Measurements from ENCODE around the gene SUCLG2.

Gene SUCLG2

DNA sequence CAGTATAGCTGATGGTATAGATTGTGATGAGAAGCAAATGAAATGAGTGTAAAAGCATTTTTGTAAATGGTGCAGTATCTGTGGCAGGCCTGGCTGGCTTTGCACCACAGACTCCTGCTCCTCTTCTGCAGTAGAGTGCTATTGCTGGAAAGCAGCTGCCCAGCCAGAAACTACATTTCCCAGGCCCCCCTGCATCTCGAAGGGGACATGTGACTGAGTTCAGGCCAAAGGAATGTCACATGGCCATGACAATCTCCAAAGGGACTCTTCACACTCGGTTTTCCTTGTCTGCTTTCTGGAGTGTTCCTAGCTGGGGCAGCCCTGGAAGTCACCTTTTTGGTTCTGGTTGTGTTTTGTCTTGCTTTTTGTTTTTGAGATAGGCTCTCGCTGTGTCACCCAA is 277.1 kb downstream of the SUCLG2 start:
- DNase-seq = no peak

DNA sequence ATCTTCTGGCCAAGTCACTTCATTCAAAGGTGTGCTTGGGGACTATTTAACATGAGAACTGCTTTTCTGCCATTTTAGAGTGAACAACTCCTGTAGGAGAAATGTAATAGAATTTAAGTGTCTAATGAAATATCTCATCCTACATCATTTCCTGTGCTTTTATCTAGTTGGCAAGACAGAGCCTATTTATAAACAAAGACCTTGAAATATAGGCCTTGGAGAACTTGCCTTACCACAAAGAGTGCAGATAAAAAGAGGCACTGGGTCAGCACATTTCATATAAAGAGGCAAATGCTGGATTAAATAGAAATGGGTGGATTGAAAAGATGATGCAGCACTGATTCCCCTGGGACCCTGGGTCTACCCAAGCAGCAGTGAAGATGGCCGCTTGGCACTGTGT is 278.0 kb downstream of the SUCLG2 start:
- DNase-seq = no peak

DNA sequence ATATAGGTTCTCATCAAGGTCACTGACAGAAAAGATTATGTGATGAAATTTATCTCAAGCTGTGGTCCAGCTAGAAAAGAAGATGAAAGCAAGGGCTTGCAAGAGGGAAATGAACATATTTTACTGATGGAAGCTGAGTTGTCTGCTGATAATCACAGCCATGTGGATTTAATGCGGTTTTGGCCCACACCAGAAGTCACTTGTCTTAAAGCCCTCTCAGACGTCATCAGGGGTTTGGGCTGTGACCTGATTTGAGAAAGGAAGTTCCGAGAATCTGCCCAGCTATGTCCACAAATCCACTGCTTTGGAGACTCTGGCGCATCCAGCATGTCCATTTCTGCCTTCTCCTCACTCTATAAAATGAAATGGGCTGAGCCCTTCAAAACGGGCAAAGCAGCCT is 278.4 kb downstream of the SUCLG2 start:
- DNase-seq = no peak

DNA sequence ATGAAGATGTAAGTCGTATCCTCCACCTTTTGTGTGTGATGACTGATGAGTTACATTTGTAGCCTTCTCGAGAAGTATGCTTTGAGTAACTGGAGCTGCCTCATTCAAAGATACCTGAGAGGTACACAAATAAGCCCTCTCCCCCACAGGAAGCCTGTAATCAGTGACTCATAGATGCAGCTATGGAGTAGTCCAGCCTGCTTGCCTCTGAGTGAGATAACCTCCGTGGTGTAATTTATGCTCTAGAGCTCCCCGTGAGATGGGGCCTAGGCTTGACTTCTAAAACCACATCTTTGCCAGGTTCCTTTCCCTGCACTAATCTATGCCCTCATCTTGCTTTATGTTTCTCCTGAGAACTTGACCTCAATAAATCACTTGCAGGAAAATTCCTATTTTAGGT is 291.7 kb downstream of the SUCLG2 start:
- peak; percentile 46 for DNase-seq

DNA sequence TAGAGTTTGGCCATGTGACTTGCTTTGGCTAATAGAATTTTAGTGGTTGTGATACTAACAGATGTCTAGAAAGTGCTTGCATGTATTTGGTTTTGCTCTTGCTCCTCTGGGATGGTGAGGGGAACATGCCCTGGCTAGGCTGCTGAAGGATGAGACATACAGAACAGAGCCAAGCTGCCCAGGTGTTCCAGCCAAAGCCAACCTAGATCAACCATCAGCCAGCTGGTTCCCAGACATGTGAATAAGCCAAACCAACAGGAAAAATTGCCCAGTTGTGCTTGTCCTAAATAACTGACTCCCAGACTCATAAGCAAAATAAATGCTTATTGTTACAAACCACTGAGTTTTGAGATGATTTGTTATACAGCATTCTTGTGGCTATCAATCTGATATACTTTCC is 292.6 kb downstream of the SUCLG2 start:
- DNase-seq = no peak

DNA sequence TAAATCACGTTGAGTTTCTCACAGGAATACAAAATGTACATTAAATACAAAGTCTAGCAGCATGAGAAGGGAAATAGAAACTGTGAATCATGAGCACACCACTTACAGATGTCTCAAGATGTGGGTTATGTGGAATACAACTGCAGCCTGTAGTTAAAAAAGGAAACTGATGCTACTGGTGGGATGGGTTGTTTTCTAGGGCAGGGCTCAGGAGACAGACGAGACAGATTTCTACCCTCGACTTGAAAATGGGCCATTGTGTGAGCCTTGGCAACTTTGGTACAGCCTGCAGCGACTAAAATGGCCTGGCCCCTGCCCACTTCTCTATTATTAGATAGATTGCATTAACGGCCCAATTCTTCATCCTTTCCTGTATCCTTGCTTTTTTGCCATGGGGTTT is 293.1 kb downstream of the SUCLG2 start:
- DNase-seq = no peak

DNA sequence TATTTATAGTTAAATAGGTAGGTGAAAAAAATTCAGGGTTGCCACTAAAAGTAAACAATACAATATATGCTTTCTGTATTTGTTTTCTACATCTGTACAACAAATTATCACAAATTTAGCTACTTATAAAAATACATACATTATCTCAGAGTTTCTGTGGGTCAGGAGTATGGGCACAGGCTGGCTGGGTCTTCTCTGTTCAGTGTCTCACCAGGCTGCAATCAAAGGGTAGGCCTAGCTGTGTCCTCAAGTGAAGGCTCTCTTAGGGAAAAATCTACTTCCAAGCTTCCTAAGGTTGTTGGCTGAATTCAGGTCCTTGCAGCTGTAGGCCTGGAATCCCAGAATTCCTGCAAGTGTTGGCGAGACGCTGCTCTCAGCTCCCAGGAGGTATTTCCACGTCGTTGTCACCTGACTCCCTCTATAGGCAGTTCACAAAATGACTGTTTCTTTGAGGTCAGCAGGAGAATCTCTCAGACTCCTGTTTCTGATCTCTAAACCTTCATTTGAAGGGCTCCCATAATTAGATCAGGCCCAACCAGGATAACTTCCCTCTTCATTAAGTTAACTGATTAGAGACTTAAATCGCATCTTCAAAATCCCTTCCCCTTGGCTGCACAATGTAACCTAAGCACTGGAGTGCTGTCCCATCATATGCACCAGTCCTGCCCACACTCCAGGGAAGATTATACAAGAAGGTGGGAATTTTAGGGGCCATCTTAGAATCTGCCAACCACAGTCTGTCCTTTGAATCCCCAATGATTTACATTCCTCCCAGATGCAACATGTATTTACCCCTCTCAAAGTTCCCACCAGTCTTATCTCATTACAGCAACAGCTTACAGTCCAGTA is 296.6 kb downstream of the SUCLG2 start:
- no peak for DNase-seq

DNA sequence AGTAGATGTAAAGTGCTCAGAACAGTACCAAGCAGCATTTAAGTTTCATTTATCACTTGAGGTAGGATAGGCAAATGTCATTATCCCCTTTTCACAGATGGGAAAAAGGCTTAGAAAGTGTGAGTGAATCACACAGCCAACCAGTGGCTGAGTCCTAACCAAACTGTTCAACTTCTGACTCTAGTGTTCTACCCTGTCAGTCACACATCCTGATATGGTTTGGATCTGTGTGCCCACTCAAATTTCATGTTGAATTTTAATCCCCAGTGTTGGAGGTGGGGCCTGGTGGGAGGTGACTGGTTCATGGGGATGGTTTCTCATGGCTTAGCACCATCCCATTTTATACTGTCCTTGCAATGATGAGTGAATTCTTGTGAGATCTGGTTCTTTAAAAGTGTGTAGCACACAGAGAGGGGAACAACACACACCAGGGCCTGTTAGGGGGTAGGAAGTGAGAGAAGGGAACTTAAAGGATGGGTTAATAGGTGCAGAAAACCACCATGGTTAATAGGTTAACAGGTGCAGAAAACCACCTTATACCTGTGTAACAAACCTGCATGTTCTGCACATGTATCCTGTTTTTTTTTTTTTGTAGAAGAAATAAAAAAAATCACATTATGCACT is 304.7 kb downstream of the SUCLG2 start:
- DNase-seq = peak; percentile 73

DNA sequence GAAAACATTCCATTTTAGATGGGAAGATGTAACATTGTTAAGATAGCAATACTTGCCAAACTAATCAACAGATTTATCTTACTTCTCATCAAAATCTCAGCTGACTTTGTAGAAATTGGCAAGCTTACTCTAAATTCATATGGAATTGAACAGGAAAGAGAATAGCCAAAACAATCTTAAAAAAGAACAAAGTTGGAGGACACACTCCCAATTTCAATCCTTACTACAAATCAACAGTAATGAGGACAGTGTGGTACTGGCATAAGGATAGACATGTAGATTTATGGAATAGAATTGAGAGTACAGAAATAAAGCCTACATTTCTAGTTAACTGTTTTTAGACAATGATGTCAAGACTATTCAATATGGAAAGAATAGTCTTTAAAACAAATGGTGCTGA is 308.3 kb downstream of the SUCLG2 start:
- DNase-seq = no peak

DNA sequence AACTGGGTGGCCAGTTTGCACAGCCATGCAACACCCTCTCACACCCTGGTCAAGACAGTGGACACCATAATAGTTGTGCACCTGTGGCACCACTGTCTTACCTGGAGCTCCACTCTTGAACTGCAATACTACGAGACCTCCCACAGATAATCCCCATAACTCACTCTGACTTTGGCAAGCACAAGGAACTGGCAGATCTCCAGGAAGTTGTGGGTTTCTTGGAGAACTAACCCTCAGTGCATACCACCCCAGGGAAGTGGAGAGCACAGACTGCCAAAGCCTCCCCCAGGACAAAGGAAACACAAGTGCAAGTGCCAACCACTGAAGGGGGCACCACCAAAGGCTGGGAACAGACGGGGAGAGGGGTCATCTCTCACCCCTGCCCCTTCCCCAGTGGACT is 318.6 kb downstream of the SUCLG2 start:
- DNase-seq = no peak

DNA sequence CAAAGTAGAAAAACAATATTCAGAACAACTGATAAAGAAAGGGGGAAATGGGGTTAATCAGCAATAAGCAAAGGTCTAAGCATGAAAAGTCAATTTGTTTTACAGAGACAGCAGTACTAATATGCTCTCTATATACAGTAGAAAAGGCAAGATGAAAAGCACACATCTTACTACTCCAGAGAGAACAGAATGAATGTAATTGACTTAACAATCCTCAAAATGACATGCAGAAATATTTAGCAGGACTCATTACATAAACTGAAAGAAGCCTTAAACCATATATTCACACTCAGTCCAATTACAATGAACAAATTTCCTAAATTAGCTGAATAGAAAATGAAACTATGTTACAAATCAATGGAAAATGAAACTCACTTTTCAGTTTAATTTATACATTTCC is 319.8 kb downstream of the SUCLG2 start:
- DNase-seq = no peak

DNA sequence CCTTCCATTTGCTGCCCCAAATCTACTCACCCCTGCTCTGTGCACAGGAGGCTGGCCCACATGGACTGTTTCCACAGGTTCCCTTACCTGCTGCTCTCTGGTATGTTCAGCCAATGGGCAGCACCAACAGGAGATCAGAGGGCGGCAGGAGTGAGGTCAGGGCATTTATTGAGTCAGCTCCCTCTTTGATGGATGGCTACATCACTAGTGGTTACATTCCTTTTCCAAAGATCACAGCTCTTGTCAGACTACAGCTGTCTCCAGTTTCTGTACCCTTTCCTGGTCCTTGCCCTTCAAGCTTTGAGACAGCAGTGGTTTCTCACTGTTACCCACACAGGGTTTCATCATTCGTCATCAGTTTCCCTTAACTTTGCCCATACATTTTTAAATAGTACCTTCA is 325.1 kb downstream of the SUCLG2 start:
- DNase-seq = peak; percentile 71

DNA sequence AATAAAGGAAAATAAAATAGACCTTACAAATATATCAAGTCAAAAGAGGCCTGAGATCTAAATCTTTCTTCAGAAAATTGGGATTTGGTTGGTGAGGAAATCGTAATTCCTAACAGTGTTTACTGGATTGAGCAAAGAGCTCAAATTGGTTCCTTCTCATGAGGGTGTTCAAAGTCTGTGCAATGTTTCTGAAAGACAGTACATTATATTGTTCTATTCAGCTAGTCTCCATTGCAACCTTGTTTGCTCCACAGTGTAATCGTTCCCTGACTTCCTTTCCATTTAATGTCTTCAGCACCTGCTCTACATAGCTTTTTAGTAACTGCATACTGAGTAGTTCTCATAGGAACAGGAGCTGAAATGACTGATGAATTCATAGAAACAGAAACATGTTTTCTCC is 326.8 kb downstream of the SUCLG2 start:
- no peak for DNase-seq

DNA sequence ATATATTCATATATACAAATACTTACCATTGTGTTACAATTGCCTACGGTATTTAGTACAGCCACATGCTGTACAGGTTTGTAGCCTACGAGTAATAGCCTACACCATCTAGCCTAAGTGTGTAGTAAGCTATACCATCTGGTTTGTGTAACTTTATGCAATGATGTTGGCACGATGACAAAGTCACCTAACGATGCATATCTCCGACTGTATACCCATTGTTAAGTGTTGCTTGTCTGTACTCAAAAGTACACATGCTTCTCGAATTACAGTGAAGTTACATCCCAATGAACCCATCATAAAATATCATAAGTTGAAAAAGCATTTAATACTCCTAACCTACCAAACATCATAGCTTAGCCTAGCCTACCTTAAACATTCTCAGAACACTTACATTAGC is 329.2 kb downstream of the SUCLG2 start:
- no peak for DNase-seq

All from stimulated activated CD4-positive, alpha-beta T cell treated with anti-CD3 and anti-CD28 coated beads, Interleukin-15, amount 100 ng/mL, for 24 hours (primary cell).